ENCODE results near the gene SEMA4D. TPM values are rescaled to one million over a fixed set of nuclear protein-coding genes. Genes with fewer than 3 reads are reported as not detected.

The SEMA4D gene
- total RNA-seq, 1 experiment from 2014 or later: 23.3 TPM

GRCh38 chr9:89342948-89343347 is 155.0 kb downstream of the SEMA4D start:
- TF ChIP-seq CTCF (IDR thresholded peaks at IDR 0.05; ENCODE audit: unreplicated experiment): no peak
- no peak overlapping the region for H3K4me3 Mint-ChIP-seq (ENCODE audit: low read depth, unreplicated experiment)
- no peaks in the 10 kb centered on the region for H3K27me3 Mint-ChIP-seq (ENCODE audit: unreplicated experiment)
- peaks cover 18% of the 10 kb centered on the region for H3K36me3 Mint-ChIP-seq (ENCODE audit: insufficient read depth, unreplicated experiment)
- no peak for DNase-seq
- intact Hi-C loops (cut with micrococcal nuclease; ENCODE audit: unreplicated experiment): no loop called here
- CTCF ChIA-PET: no interaction called here
- no TSS peak for BruUV-seq (replicated peaks)
- no peaks in the 10 kb centered on the region for H3K4me1 Mint-ChIP-seq (ENCODE audit: low read depth, unreplicated experiment)
- no peaks in the 10 kb centered on the region for H3K9me3 Mint-ChIP-seq (ENCODE audit: low read depth, unreplicated experiment)
- H3K27ac Mint-ChIP-seq (ENCODE audit: unreplicated experiment): no peak overlapping the region

- Mint-ChIP-seq H3K4me3 (ENCODE audit: low read depth, unreplicated experiment) (no peak overlapping the region), H3K4me1 (ENCODE audit: low read depth, unreplicated experiment) (no peaks in the 10 kb centered on the region)
Observed at GRCh38 chr9:89342213-89342612, 155.7 kb downstream of the SEMA4D start.

GRCh38 chr9:89340332-89340731 is 157.6 kb downstream of the SEMA4D start:
- CTCF ChIA-PET: no interaction called here
- Mint-ChIP-seq H3K36me3 (ENCODE audit: insufficient read depth, unreplicated experiment) (peaks cover 8% of the 10 kb centered on the region), H3K27ac (ENCODE audit: unreplicated experiment) (no peak overlapping the region), H3K4me3 (ENCODE audit: low read depth, unreplicated experiment) (no peak overlapping the region), H3K4me1 (ENCODE audit: low read depth, unreplicated experiment) (no peaks in the 10 kb centered on the region), H3K27me3 (ENCODE audit: unreplicated experiment) (no peaks in the 10 kb centered on the region), H3K9me3 (ENCODE audit: low read depth, unreplicated experiment) (no peaks in the 10 kb centered on the region)
- intact Hi-C loops (cut with micrococcal nuclease; ENCODE audit: unreplicated experiment): no loop called here
- no peak for TF ChIP-seq CTCF (IDR thresholded peaks at IDR 0.05; ENCODE audit: unreplicated experiment)
- no peak for DNase-seq
- BruUV-seq (replicated peaks): no TSS peak

More at GRCh38 chr9:89342213-89342612, 155.7 kb downstream of the SEMA4D start:
- H3K9me3 Mint-ChIP-seq (ENCODE audit: low read depth, unreplicated experiment): no peaks in the 10 kb centered on the region
- BruUV-seq (replicated peaks): no TSS peak
- no peak overlapping the region for H3K27ac Mint-ChIP-seq (ENCODE audit: unreplicated experiment)
- no peak for TF ChIP-seq CTCF (IDR thresholded peaks at IDR 0.05; ENCODE audit: unreplicated experiment)
- CTCF ChIA-PET: no interaction called here
- no peak for DNase-seq
- peaks cover 18% of the 10 kb centered on the region for H3K36me3 Mint-ChIP-seq (ENCODE audit: insufficient read depth, unreplicated experiment)
- no peaks in the 10 kb centered on the region for H3K27me3 Mint-ChIP-seq (ENCODE audit: unreplicated experiment)
- intact Hi-C loops (cut with micrococcal nuclease; ENCODE audit: unreplicated experiment): no loop called here

GRCh38 chr9:89339807-89340206 is 158.1 kb downstream of the SEMA4D start:
- Mint-ChIP-seq H3K4me1 (ENCODE audit: low read depth, unreplicated experiment) (no peaks in the 10 kb centered on the region), H3K36me3 (ENCODE audit: insufficient read depth, unreplicated experiment) (peaks cover 6% of the 10 kb centered on the region)

More at GRCh38 chr9:89339807-89340206, 158.1 kb downstream of the SEMA4D start:
- TF ChIP-seq CTCF (IDR thresholded peaks at IDR 0.05; ENCODE audit: unreplicated experiment): no peak
- H3K27ac Mint-ChIP-seq (ENCODE audit: unreplicated experiment): no peak overlapping the region
- no TSS peak for BruUV-seq (replicated peaks)
- intact Hi-C loops (cut with micrococcal nuclease; ENCODE audit: unreplicated experiment): no loop called here
- no peak overlapping the region for H3K4me3 Mint-ChIP-seq (ENCODE audit: low read depth, unreplicated experiment)
- CTCF ChIA-PET: no interaction called here
- no peaks in the 10 kb centered on the region for H3K9me3 Mint-ChIP-seq (ENCODE audit: low read depth, unreplicated experiment)
- H3K27me3 Mint-ChIP-seq (ENCODE audit: unreplicated experiment): no peaks in the 10 kb centered on the region
- no peak for DNase-seq

Data from Calu3 (cell line).